ENCODE results near the gene SLC37A4. TPM values are rescaled to one million over a fixed set of nuclear protein-coding genes. Genes with fewer than 3 reads are reported as not detected.
"Not testable (repeated sequence)": the region's sequence is repeated elsewhere in the genome, so short reads cannot be mapped to it uniquely, and the experiment has no call there.

The SLC37A4 gene
- total RNA-seq, 1 donor from 2014 or later = 21.2 TPM

- H3K27ac Mint-ChIP-seq (ENCODE audit: unreplicated experiment) = peak overlapping the region; percentile 95
Observed at GRCh38 chr11:118998388-118998717, 32.3 kb downstream of the SLC37A4 start.

GRCh38 chr11:118997627-118998387, 32.9 kb downstream of the SLC37A4 start, which contains the start of gene CENATAC:
CENATAC (plus strand) TSS chr11:118998138; CDS start chr11:118998198, 60 bp downstream.
- Mint-ChIP-seq H3K4me3 (ENCODE audit: unreplicated experiment) (peak within 1 kb of the TSS; percentile 98), H3K27me3 (ENCODE audit: unreplicated experiment) (peaks cover 4% of the 10 kb centered on the region), H3K27ac (ENCODE audit: unreplicated experiment) (peak within 1 kb of the TSS; percentile 95), H3K9me3 (ENCODE audit: unreplicated experiment) (peaks cover 6% of the 10 kb centered on the region), H3K36me3 (ENCODE audit: unreplicated experiment) (peaks cover 5% of the 10 kb centered on the region), H3K4me1 (ENCODE audit: low read depth, unreplicated experiment) (peaks cover 4% of the 10 kb centered on the region)
- peak; percentile 98 for DNase-seq
- TF ChIP-seq CTCF (IDR thresholded peaks at IDR 0.05; ENCODE audit: partially characterized antibody, unreplicated experiment) = no peak

More at GRCh38 chr11:118998388-118998717, 32.3 kb downstream of the SLC37A4 start:
- H3K36me3 Mint-ChIP-seq (ENCODE audit: unreplicated experiment) = peaks cover 4% of the 10 kb centered on the region
- H3K4me1 Mint-ChIP-seq (ENCODE audit: low read depth, unreplicated experiment) = peaks cover 4% of the 10 kb centered on the region
- H3K9me3 Mint-ChIP-seq (ENCODE audit: unreplicated experiment) = peaks cover 5% of the 10 kb centered on the region
- no peak for DNase-seq
- TF ChIP-seq CTCF (IDR thresholded peaks at IDR 0.05; ENCODE audit: partially characterized antibody, unreplicated experiment) = no peak
- H3K27me3 Mint-ChIP-seq (ENCODE audit: unreplicated experiment) = peaks cover 4% of the 10 kb centered on the region
- H3K4me3 Mint-ChIP-seq (ENCODE audit: unreplicated experiment) = peak overlapping the region; percentile 98

GRCh38 chr11:118996926-118997626, 33.6 kb downstream of the SLC37A4 start:
- Mint-ChIP-seq H3K9me3 (ENCODE audit: unreplicated experiment) (peaks cover 6% of the 10 kb centered on the region), H3K4me3 (ENCODE audit: unreplicated experiment) (peak overlapping the region; percentile 98), H3K27me3 (ENCODE audit: unreplicated experiment) (peaks cover 4% of the 10 kb centered on the region), H3K27ac (ENCODE audit: unreplicated experiment) (peak overlapping the region; percentile 85), H3K4me1 (ENCODE audit: low read depth, unreplicated experiment) (peaks cover 4% of the 10 kb centered on the region), H3K36me3 (ENCODE audit: unreplicated experiment) (peaks cover 5% of the 10 kb centered on the region)
- DNase-seq = no peak
- peak; percentile 38 for TF ChIP-seq CTCF (IDR thresholded peaks at IDR 0.05; ENCODE audit: partially characterized antibody, unreplicated experiment)

- not testable (repeated sequence) for DNase-seq; H3K9me3 Mint-ChIP-seq (ENCODE audit: unreplicated experiment); H3K4me1 Mint-ChIP-seq (ENCODE audit: low read depth, unreplicated experiment); H3K27me3 Mint-ChIP-seq (ENCODE audit: unreplicated experiment); H3K36me3 Mint-ChIP-seq (ENCODE audit: unreplicated experiment); H3K4me3 Mint-ChIP-seq (ENCODE audit: unreplicated experiment)
- H3K27ac Mint-ChIP-seq (ENCODE audit: unreplicated experiment) = peak overlapping the region; percentile 80
Observed at GRCh38 chr11:118991486-118992038, 39.1 kb downstream of the SLC37A4 start.

GRCh38 chr11:118988280-118988679, 42.4 kb downstream of the SLC37A4 start:
- Mint-ChIP-seq H3K4me3 (ENCODE audit: unreplicated experiment) (no peak overlapping the region), H3K27me3 (ENCODE audit: unreplicated experiment) (peaks cover 3% of the 10 kb centered on the region), H3K36me3 (ENCODE audit: unreplicated experiment) (peaks cover under 1% of the 10 kb centered on the region), H3K9me3 (ENCODE audit: unreplicated experiment) (peaks cover 3% of the 10 kb centered on the region), H3K4me1 (ENCODE audit: low read depth, unreplicated experiment) (peaks cover 8% of the 10 kb centered on the region), H3K27ac (ENCODE audit: unreplicated experiment) (no peak overlapping the region)
- no peak for DNase-seq
- no peak for TF ChIP-seq CTCF (IDR thresholded peaks at IDR 0.05; ENCODE audit: partially characterized antibody, unreplicated experiment)

All from glutamatergic neuron (in vitro differentiated cells).